ENCODE data around the gene INHBC. TPM values are rescaled to one million over a fixed set of nuclear protein-coding genes. Genes with fewer than 3 reads are reported as not detected.
"Not testable (repeated sequence)": the region's sequence is repeated elsewhere in the genome, so short reads cannot be mapped to it uniquely, and the experiment has no call there.

The INHBC gene
- total RNA-seq, 1 donor from 2014 or later = not detected

DNA sequence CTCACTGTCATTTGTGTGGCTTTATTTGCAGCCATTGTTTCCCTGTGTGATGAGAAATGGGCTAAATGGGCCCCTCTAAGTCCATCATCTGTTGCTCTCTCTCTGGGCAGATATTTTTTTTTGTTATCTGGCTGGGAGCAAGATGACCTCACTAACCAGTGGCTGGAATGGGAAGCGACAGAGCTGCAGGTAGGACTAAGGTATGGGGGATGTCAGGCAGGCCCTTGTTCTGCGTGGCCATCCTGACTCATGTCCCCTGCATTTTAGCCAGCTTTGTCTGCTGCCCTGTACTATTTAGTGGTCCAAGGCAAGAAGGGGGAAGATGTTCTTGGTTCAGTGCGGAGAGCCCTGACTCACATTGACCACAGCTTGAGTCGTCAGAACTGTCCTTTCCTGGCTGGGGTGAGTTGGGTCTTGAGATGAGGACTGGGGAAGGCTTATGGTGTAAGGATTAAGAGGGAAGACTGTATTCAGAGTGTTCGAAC lies 54.6 kb downstream of the INHBC start:
- DNase-seq (ENCODE audit: low spot score) = peak; percentile 13
- H3K36me3 Mint-ChIP-seq (ENCODE audit: low read depth) = peaks cover 32% of the 10 kb centered on the region
- peak overlapping the region; percentile 99 for H3K4me3 Mint-ChIP-seq (ENCODE audit: unreplicated experiment)

DNA sequence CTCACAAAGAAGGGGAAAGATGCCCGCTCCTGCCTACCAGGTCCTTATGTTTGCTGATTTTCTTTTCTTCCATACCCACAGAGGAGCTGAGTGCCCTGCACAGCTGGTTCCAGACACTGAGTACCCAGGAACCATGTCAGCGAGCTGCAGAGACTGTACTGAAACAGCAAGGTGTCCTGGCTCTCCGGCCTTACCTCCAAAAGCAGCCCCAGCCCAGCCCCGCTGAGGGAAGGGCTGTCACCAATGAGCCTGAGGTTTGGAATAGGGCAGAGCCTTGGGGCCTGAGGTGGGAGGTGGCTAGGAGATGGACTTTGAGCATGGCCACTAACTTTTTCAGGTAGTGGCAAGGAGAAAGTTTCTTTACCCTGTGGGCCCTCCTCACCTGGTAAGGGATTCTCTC lies 55.5 kb downstream of the INHBC start:
- no peak overlapping the region for H3K4me3 Mint-ChIP-seq (ENCODE audit: unreplicated experiment)
- TF ChIP-seq, protein P1, sequence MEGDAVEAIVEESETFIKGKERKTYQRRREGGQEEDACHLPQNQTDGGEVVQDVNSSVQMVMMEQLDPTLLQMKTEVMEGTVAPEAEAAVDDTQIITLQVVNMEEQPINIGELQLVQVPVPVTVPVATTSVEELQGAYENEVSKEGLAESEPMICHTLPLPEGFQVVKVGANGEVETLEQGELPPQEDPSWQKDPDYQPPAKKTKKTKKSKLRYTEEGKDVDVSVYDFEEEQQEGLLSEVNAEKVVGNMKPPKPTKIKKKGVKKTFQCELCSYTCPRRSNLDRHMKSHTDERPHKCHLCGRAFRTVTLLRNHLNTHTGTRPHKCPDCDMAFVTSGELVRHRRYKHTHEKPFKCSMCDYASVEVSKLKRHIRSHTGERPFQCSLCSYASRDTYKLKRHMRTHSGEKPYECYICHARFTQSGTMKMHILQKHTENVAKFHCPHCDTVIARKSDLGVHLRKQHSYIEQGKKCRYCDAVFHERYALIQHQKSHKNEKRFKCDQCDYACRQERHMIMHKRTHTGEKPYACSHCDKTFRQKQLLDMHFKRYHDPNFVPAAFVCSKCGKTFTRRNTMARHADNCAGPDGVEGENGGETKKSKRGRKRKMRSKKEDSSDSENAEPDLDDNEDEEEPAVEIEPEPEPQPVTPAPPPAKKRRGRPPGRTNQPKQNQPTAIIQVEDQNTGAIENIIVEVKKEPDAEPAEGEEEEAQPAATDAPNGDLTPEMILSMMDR (IDR thresholded peaks at IDR 0.05) = no peak
- no peaks in the 10 kb centered on the region for H3K9me3 Mint-ChIP-seq (ENCODE audit: low read depth)
- peak overlapping the region; percentile 12 for H3K27ac Mint-ChIP-seq (ENCODE audit: unreplicated experiment)
- H3K36me3 Mint-ChIP-seq (ENCODE audit: low read depth) = peaks cover 32% of the 10 kb centered on the region
- no peaks in the 10 kb centered on the region for H3K27me3 Mint-ChIP-seq (ENCODE audit: low read depth)
- peak; percentile 67 for DNase-seq (ENCODE audit: low spot score)
- H3K4me1 Mint-ChIP-seq (ENCODE audit: low read depth) = peaks cover 35% of the 10 kb centered on the region

More for the DNA sequence above, 54.6 kb downstream of the INHBC start:
- TF ChIP-seq, protein P1 (IDR thresholded peaks at IDR 0.05) = no peak
- H3K4me1 Mint-ChIP-seq (ENCODE audit: low read depth) = peaks cover 35% of the 10 kb centered on the region
- H3K27me3 Mint-ChIP-seq (ENCODE audit: low read depth) = no peaks in the 10 kb centered on the region
- H3K9me3 Mint-ChIP-seq (ENCODE audit: low read depth) = no peaks in the 10 kb centered on the region
- H3K27ac Mint-ChIP-seq (ENCODE audit: unreplicated experiment) = peak overlapping the region; percentile 97

DNA sequence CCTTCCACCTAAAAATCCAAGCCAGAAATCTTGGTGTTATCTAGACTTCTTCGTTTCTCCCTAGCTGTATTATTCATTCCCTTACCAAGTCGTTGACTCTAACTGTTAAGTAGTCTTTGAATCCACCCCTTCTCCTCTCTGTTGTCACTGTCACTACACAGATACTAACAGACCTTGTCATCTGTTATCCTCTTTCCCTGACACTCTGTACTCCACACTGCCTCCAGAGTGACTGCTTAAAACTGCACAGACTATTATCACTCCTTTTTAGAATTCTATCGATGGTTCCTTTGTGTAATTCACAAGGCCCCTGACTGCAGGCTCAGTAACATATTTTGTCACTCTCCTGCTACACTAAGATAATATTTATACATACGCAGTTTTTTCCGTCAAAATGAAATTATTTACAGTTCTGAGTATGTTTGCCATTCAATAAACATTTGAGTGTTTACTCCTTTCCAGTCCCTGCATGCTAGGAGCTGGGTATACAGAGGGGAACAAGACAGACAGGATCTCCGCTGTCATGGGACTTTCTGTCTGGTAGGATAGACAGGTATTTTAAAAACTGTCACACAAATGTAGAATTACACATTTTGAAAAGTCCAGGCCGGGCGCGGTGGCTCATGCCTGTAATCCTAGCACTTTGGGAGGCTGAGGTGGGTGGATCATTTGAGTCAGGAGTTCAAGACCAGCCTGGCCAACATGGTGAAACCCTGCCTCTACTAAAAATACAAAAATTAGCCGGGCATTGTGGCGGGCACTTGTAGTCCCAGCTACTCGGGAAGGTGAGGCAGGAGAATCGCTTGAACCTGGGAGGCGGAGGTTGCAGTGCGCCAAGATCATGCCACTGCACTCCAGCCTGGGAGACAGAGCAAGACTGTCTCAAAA lies 57.1 kb downstream of the INHBC start:
- H3K4me3 Mint-ChIP-seq (ENCODE audit: unreplicated experiment) = no peak overlapping the region
- peak; percentile 25 for DNase-seq (ENCODE audit: low spot score)
- H3K36me3 Mint-ChIP-seq (ENCODE audit: low read depth) = peaks cover 35% of the 10 kb centered on the region
- H3K27me3 Mint-ChIP-seq (ENCODE audit: low read depth) = no peaks in the 10 kb centered on the region
- TF ChIP-seq, protein P1 (IDR thresholded peaks at IDR 0.05) = peak; percentile 45
- H3K4me1 Mint-ChIP-seq (ENCODE audit: low read depth) = peaks cover 35% of the 10 kb centered on the region
- H3K9me3 Mint-ChIP-seq (ENCODE audit: low read depth) = no peaks in the 10 kb centered on the region
- peak overlapping the region; percentile 74 for H3K27ac Mint-ChIP-seq (ENCODE audit: unreplicated experiment)

DNA sequence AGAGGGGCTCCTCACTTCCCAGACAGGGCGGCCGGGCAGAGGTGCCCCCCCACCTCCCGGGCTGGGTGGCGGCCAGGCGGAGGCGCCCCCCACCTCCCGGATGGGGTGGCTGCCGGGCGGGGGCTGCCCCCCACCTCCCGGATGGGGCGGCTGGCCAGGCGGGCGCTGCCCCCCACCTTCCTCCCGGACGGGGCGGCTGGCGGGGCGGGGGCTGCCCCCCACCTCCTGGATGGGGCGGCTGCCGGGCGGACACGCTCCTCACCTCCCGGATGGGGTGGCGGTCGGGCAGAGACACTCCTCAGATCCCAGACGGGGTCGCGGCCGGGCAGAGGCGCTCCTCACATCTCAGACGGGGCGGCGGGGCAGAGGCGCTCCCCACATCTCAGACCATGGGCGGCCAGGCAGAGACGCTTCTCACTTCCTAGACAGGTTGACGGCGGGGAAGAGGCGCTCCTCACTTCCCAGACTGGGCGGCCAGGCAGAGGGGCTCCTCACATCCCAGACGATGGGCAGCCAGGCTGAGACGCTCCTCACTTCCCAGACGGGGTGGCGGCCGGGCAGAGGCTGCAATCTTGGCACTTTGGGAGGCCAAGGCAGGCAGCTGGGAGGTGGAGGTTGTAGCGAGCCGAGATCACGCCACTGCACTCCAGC lies 60.6 kb downstream of the INHBC start:
- not testable (repeated sequence) for H3K27ac Mint-ChIP-seq (ENCODE audit: unreplicated experiment); H3K27me3 Mint-ChIP-seq (ENCODE audit: low read depth); H3K9me3 Mint-ChIP-seq (ENCODE audit: low read depth); H3K4me3 Mint-ChIP-seq (ENCODE audit: unreplicated experiment)
- Mint-ChIP-seq H3K36me3 (ENCODE audit: low read depth) (peaks cover 46% of the 10 kb centered on the region), H3K4me1 (ENCODE audit: low read depth) (peaks cover 20% of the 10 kb centered on the region)
- DNase-seq (ENCODE audit: low spot score) = peak; percentile 77

DNA sequence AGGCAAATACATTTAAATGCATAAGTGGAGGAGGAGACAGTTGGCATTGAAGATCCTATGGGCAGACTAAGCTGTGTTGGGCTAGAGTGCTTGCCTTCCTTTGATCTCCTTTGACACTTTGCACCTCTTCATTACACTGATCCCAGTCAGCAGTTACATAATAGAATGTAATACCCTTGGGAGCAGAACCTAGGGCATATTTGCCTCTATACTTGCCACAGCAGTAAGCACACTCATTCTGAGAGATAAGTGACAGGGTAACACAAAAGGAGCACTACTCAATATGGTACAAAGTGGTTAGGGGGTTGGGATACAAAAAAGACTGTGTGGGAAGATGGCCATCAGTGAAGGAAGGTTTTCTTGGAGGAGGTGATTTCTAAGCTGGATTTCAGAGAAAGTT lies 62.2 kb downstream of the INHBC start:
- Mint-ChIP-seq H3K4me3 (ENCODE audit: unreplicated experiment) (no peak overlapping the region), H3K27me3 (ENCODE audit: low read depth) (no peaks in the 10 kb centered on the region), H3K36me3 (ENCODE audit: low read depth) (peaks cover 47% of the 10 kb centered on the region), H3K27ac (ENCODE audit: unreplicated experiment) (peak overlapping the region; percentile 75), H3K4me1 (ENCODE audit: low read depth) (peaks cover 14% of the 10 kb centered on the region), H3K9me3 (ENCODE audit: low read depth) (no peaks in the 10 kb centered on the region)
- no peak for DNase-seq (ENCODE audit: low spot score)
- TF ChIP-seq, protein P1 (IDR thresholded peaks at IDR 0.05) = no peak
